HG02763 (cell line): ENCODE measurements around the gene FAM200A.
"Not testable (repeated sequence)": the region's sequence is repeated elsewhere in the genome, so short reads cannot be mapped to it uniquely, and the experiment has no call there.

Source experiments
- ATAC-seq: cut with Tn5 transposase; IDR thresholded peaks from one replicate; pipeline ENCODE4 v1.9.1; 2021; ENCODE audit warnings: mild to moderate bottlenecking, moderate library complexity; ENCODE audit not compliant: unreplicated experiment

FAM200A gene

GRCh38 chr7:99559175-99559915 is 7.4 kb upstream of the FAM200A start:
- no peak for ATAC-seq

DNA sequence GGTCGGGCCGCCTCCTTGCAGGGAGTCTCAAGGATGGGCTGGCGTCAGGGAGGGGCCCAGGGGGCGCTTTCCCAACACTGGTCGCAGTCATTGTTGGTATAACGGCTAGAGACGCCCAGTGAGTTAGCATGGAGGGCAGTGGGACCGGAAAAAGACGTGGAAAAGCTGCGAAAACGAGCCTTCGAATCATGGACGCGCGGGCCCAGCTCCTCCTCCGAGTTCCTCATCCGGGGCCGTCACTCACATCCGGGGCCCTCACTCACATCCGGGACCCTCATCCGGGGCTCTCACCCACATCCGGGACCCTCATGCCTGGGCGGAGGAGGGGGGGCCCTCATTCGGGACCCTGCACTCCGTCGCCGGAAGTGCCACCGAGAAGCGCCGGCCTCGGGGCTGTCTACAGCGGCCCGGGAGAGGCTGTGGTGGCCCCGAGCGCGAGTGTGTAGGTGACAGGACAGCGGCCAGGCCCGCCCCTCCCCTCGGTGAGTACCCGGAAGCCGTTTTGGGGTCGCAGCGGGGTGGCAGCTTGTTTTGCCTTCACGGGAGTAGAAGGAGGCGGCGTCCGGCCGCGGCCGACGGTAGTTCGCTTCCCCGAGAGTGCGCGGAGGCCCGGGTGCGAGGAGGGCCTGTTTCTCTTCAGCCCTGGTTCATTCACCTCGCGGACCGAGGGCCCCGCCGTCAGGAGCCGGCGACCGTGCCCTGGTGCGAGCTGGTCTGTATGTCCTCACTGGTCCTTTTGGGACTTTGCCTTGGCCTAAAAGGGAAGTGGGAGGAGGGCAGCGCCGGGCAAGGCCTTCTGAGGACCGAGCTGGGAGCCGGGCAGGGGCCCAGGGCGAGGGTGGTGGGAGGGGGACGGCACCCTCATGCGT is 6.6 kb upstream of the FAM200A start, which contains the start of gene ZNF655:
TSS of gene ZNF655 (plus strand) at position 337 of the 869 bp plus-strand sequence. CDS start 1,918 bp downstream, outside the sequence.
- peak; percentile 82 for ATAC-seq

DNA sequence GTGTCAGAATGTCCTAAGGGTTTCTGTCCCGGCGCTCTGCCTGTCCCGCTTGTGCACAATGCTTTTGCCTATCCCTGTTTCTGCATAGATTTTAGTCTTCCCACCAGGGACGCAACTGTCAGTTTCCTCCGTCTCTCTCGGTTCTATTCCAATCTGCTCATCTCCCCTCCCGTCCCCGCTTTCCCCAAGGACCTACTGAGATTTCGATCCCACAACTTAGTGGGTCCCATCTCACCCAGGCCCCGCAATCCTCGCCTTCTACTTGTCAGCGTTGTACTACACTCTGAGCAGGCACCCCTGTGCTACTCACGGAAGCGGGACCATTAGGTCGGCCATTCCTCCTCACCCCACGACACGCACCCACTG is 6.0 kb upstream of the FAM200A start:
- no peak for ATAC-seq

GRCh38 chr7:99557196-99557607 is 5.3 kb upstream of the FAM200A start:
- ATAC-seq: no peak

DNA sequence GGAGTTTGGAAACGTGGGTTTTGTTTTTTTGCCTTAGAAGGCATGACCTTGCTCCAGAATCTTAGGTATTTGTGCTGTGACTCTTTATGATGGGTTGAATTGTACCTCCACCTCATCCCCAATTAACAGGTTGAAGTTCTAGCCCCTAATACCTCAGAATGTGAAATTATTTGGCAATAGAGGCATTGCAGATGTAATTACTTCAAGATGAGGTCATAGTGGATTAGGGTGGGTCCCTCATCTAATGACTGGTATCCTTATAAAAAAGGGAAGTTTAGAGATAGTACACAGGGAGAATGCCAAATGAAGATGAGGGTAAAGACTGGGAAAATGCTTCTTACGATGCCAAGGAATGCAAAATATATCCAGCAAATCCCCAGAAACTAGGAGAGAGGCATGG is 3.0 kb upstream of the FAM200A start:
- no peak for ATAC-seq

DNA sequence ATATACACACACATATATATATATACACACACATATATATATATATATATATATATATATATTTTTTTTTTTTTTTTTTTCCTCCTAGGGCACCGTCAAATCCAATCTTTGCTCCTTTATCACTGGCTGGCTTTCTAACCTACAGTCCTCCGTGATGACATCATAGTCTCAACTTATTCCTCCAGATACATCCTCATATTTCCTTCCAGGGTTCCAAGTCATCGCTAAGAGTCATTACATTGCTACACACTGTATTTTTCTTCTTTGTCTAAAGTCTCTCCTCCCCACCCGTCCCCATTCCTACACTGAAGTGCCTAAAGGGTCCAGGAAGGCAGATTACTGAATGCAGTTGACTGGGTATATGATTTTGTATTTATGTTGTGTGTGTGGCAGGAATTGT is 1.1 kb upstream of the FAM200A start:
- no peak for ATAC-seq

GRCh38 chr7:99551334-99551733 is 580 bp downstream of the FAM200A start:
- no peak for ATAC-seq

DNA sequence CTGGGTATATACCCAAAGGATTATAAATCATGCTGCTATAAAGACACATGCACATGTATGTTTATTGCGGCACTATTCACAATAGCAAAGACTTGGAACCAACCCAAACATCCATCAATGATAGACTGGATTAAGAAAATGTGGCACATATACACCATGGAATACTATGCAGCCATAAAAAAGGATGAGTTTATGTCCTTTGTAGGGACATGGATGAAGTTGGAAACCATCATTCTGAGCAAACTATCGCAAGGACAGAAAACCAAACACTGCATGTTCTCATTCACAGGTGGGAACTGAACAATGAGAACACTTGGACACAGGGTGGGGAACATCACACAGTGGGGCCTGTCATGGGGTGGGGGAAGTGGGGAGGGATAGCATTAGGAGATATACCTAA is 2.4 kb downstream of the FAM200A start:
- ATAC-seq: not testable (repeated sequence)

DNA sequence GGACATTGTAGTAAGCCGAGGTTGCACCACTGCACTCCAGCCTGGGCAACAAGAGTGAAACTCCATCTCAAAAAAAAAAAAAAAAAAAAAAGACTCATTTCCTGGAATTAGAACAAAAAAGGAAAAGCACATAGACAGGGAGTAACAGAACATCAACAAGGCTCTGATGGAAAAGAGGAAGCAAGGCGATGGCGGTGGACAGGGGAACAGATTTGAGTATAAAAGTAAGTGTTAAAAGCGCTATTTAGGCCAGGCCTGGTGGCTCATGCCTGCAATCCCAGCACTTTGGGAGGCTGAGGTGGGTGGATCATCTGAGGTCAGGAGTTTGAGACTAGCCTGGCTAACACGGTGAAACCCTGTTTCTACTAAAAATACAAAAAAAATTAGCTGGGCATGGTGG is 6.6 kb downstream of the FAM200A start:
- not testable (repeated sequence) for ATAC-seq

DNA sequence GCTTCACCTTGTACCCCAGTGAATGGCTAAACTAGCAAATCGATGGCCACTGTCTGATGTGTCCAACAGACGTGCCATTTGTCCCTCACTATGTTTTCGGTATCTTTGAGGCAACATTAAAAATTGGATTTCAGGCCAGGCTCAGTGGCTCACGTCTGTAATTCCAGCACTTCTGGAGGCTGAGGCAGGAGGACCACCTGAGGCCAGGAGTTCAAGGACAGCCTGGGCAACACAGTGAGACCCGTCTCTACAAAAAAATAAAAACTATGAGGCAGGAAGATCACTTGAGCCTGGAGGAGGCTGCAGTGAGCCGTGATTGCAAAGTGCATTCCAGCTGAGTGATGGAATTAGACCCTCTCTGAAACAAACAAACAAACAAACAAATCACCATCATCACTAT is 8.0 kb downstream of the FAM200A start:
- ATAC-seq: no peak

GRCh38 chr7:99543081-99543671 is 8.7 kb downstream of the FAM200A start:
- no peak for ATAC-seq

DNA sequence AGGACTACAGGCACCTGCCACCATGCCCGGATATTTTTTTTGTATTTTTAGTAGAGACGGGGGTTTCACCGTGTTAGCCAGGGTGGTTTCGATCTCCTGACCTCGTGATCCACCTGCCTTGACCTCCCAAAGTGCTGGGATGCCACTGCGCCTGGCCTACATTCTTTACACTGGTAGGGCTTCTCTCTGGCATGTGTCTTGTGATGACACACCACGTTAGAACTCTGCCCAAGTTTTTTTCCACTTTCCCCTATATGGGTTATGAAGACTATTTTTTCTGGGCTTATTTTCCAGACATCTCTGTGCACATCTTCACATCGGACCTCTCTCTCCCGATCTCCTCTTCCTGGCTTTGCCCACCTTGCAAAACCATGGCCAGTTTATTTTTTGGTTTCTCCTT is 10.7 kb downstream of the FAM200A start:
- no peak for ATAC-seq

GRCh38 chr7:99540542-99540941 is 11.4 kb downstream of the FAM200A start:
- no peak for ATAC-seq

- ATAC-seq: no peak
These were observed 12.6 kb downstream of the FAM200A start for GRCh38 chr7:99539213-99539811.

DNA sequence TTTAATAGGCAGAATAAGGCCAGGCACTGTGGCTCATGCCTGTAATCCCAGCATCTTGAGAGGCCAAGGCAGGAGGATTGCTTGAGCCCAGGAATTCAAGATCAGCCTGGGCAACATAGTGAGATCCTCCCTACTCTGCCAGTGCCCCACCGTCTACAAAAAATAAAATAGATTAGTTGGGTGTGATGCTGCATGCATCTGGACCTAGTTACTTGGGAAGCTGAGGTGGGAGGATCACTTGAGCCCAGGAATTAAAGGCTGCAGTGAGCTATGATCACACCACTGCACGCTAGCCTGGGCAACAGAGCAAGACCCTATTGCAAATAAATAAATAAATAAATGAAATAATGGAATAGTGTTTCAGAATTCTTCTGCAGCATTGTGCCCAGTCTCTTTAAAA is 16.2 kb downstream of the FAM200A start:
- no peak for ATAC-seq

GRCh38 chr7:99531354-99531765 is 20.6 kb downstream of the FAM200A start:
- ATAC-seq: no peak

- ATAC-seq: no peak
These were observed 26.0 kb downstream of the FAM200A start for GRCh38 chr7:99525713-99526440.

DNA sequence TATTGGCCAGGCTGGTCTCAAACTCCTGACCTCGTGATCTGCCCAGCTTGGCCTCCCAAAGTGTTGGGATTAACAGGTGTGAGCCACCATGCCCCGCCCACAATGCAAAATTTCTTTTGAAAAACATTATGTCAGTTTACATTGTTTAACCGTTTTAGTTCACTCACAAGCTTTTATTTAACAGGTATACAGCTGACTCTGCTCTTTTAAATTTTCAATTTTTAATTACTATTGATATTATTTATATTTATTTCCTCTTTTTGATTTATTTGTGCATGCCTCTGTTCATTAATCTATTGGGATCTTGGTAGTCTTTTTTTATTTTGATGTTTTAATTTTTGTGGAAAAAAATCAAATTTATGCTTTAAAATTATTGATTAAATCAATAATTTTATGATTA is 30.5 kb downstream of the FAM200A start:
- ATAC-seq: no peak

DNA sequence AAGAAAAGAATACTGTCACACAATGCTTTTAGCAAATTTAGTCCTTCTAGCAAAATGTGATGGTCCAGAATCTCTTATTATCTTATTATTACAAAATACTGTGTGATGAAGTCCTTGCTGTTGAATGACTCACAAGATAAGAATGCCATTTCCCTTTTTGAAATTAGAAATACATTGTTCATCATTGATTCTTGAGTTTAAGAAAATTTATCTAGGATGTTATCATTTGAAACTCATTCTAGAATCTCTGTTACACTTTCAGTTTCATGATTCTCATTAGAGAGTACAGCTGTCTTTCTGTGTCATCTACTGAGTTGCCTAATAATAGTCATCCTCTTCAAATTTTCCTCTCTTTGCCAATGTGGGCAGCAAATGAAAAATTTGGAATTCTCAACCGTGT is 37.9 kb downstream of the FAM200A start:
- ATAC-seq: no peak

- ATAC-seq: no peak
These were observed 46.6 kb downstream of the FAM200A start for GRCh38 chr7:99505324-99505662.
